SK-N-SH (cell line): ENCODE data around the gene ZNF280A.

ENCODE experiments used
- EP300 ChIP-seq, 2 experiments: IDR thresholded peaks; 2 replicates each; pipeline versions ENCODE4 v1.4.0 to v1.6.1; 2012; ENCODE audit warnings: borderline replicate concordance in 1 of 2, low read depth in 1 of 2, low read length in 1 of 2
- EZH2phosphoT487 ChIP-seq: fragments of 200-600 bp; sonication (generic); IDR thresholded peaks from 2 replicates; pipeline ENCODE4 v1.6.1; 2017; ENCODE audit warnings: low read depth, mixed run types, mild to moderate bottlenecking, antibody characterized with exemption, moderate library complexity, borderline replicate concordance
- FOXM1 ChIP-seq: IDR thresholded peaks from 2 replicates; pipeline ENCODE4 v1.4.0; 2012; ENCODE audit warnings: low read depth, mild to moderate bottlenecking
- GABPA ChIP-seq: IDR thresholded peaks from 2 replicates; pipeline ENCODE4 v1.4.0; 2012; ENCODE audit warnings: low read depth, mild to moderate bottlenecking
- JUND ChIP-seq: IDR thresholded peaks from 2 replicates; pipeline ENCODE4 v1.4.0; 2012
- POLR2AphosphoS5 ChIP-seq: IDR thresholded peaks from 2 replicates; pipeline ENCODE4 v1.6.1; 2012; ENCODE audit warnings: low read depth, low read length
- RCOR1 ChIP-seq: fragments of 150-350 bp; IDR thresholded peaks from 2 replicates; pipeline ENCODE4 v1.6.1; 2017; ENCODE audit warnings: antibody characterized with exemption, low read length
- TF ChIP-seq, protein P1 (sequence below): fragments of 150-350 bp; IDR thresholded peaks from 2 replicates; pipeline ENCODE4 v1.6.1; 2017; ENCODE audit warnings: antibody characterized with exemption, low read length, low read depth, borderline replicate concordance
- TF ChIP-seq, protein P2 (sequence below): fragments of 200-600 bp; sonication (generic); IDR thresholded peaks from 2 replicates; pipeline ENCODE4 v1.6.1; 2017; ENCODE audit warnings: antibody characterized with exemption, mild to moderate bottlenecking, moderate library complexity
- TF ChIP-seq, protein P3 (sequence below): fragments of 150-350 bp; IDR thresholded peaks from 2 replicates; pipeline ENCODE4 v1.6.1; 2016; ENCODE audit warnings: mild to moderate bottlenecking, low read depth, low read length
- TF ChIP-seq, protein P4 (sequence below): IDR thresholded peaks from 2 replicates; pipeline ENCODE4 v1.6.1; 2012; ENCODE audit warnings: mild to moderate bottlenecking, low read depth, low read length, moderate library complexity

DNA sequence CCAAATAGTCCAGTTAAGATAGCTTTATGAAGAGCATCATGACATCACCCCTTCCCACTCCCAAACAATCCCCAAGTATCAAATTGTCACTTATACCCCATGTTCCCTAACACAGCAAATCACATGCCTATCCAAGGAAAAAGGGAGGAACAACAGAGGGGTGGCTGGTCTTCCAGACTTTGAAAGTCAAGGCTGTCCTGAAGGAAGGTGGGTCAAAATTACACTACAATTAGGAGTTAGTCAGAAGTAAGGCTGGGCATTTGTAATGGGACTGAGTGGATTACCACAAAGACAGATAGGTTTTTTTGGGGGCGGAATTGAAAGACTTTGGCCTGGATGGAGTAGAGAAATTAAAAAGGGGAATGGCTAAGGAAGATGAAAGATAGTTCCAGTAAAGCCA is 33.1 kb upstream of the ZNF280A start:
- TF ChIP-seq, protein P1, sequence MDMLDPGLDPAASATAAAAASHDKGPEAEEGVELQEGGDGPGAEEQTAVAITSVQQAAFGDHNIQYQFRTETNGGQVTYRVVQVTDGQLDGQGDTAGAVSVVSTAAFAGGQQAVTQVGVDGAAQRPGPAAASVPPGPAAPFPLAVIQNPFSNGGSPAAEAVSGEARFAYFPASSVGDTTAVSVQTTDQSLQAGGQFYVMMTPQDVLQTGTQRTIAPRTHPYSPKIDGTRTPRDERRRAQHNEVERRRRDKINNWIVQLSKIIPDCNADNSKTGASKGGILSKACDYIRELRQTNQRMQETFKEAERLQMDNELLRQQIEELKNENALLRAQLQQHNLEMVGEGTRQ, result no peak
- TF ChIP-seq EP300 (IDR thresholded peaks at IDR 0.05; ENCODE audit: borderline replicate concordance in 1 of 2, low read depth in 1 of 2, low read length in 1 of 2) (no peak), FOXM1 (no peak), POLR2AphosphoS5 (no peak), JUND (no peak), EZH2phosphoT487 (no peak), GABPA (no peak), RCOR1 (no peak)
- TF ChIP-seq, protein P2, sequence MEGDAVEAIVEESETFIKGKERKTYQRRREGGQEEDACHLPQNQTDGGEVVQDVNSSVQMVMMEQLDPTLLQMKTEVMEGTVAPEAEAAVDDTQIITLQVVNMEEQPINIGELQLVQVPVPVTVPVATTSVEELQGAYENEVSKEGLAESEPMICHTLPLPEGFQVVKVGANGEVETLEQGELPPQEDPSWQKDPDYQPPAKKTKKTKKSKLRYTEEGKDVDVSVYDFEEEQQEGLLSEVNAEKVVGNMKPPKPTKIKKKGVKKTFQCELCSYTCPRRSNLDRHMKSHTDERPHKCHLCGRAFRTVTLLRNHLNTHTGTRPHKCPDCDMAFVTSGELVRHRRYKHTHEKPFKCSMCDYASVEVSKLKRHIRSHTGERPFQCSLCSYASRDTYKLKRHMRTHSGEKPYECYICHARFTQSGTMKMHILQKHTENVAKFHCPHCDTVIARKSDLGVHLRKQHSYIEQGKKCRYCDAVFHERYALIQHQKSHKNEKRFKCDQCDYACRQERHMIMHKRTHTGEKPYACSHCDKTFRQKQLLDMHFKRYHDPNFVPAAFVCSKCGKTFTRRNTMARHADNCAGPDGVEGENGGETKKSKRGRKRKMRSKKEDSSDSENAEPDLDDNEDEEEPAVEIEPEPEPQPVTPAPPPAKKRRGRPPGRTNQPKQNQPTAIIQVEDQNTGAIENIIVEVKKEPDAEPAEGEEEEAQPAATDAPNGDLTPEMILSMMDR, result no peak
- TF ChIP-seq, protein P3, sequence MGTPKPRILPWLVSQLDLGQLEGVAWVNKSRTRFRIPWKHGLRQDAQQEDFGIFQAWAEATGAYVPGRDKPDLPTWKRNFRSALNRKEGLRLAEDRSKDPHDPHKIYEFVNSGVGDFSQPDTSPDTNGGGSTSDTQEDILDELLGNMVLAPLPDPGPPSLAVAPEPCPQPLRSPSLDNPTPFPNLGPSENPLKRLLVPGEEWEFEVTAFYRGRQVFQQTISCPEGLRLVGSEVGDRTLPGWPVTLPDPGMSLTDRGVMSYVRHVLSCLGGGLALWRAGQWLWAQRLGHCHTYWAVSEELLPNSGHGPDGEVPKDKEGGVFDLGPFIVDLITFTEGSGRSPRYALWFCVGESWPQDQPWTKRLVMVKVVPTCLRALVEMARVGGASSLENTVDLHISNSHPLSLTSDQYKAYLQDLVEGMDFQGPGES, result no peak
- TF ChIP-seq, protein P4, sequence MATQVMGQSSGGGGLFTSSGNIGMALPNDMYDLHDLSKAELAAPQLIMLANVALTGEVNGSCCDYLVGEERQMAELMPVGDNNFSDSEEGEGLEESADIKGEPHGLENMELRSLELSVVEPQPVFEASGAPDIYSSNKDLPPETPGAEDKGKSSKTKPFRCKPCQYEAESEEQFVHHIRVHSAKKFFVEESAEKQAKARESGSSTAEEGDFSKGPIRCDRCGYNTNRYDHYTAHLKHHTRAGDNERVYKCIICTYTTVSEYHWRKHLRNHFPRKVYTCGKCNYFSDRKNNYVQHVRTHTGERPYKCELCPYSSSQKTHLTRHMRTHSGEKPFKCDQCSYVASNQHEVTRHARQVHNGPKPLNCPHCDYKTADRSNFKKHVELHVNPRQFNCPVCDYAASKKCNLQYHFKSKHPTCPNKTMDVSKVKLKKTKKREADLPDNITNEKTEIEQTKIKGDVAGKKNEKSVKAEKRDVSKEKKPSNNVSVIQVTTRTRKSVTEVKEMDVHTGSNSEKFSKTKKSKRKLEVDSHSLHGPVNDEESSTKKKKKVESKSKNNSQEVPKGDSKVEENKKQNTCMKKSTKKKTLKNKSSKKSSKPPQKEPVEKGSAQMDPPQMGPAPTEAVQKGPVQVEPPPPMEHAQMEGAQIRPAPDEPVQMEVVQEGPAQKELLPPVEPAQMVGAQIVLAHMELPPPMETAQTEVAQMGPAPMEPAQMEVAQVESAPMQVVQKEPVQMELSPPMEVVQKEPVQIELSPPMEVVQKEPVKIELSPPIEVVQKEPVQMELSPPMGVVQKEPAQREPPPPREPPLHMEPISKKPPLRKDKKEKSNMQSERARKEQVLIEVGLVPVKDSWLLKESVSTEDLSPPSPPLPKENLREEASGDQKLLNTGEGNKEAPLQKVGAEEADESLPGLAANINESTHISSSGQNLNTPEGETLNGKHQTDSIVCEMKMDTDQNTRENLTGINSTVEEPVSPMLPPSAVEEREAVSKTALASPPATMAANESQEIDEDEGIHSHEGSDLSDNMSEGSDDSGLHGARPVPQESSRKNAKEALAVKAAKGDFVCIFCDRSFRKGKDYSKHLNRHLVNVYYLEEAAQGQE, result no peak
